Mesendoderm (in vitro differentiated cells): ENCODE results near the gene ST6GALNAC4.

Source experiments
- DNase-seq: peaks from one replicate; pipeline ENCODE4 v3.0.0; 2013
- H2AK5ac ChIP-seq: 2 replicates; pipeline ENCODE4 v1.6.1; 2013; ENCODE audit warnings: low read length, inconsistent platforms
- H2BK120ac ChIP-seq: 2 replicates; pipeline ENCODE4 v1.6.1; 2013; ENCODE audit warnings: low read depth, mild to moderate bottlenecking, low read length, moderate library complexity, mixed read lengths
- H2BK15ac ChIP-seq: replicated peaks from 2 replicates; pipeline ENCODE4 v1.6.1; 2013; ENCODE audit warnings: low read depth, mild to moderate bottlenecking, moderate library complexity
- H2BK5ac ChIP-seq: 2 replicates; pipeline ENCODE4 v1.6.1; 2013; ENCODE audit warnings: low read length, inconsistent platforms
- H3K18ac ChIP-seq: 2 replicates; pipeline ENCODE4 v1.6.1; 2013; ENCODE audit warnings: mild to moderate bottlenecking, low read length, mixed read lengths
- H3K23ac ChIP-seq: one replicate; pipeline ENCODE4 v1.6.1; 2013; ENCODE audit warnings: low read length
- H3K27ac ChIP-seq: 2 replicates; pipeline ENCODE4 v1.5.1; 2013; ENCODE audit warnings: low read depth, mild to moderate bottlenecking, inconsistent platforms, low read length, moderate library complexity
- H3K27me3 ChIP-seq: 2 replicates; pipeline ENCODE4 v1.6.1; 2013; ENCODE audit warnings: low read length, control low read depth, mild to moderate bottlenecking, inconsistent platforms; ENCODE audit not compliant: insufficient read depth, poor library complexity
- H3K36me3 ChIP-seq: 2 replicates; pipeline ENCODE4 v1.6.1; 2013; ENCODE audit warnings: low read length, inconsistent platforms; ENCODE audit not compliant: control insufficient read depth, insufficient read depth
- H3K4ac ChIP-seq: one replicate; pipeline ENCODE4 v1.6.1; 2013; ENCODE audit warnings: low read depth, mild to moderate bottlenecking, low read length, moderate library complexity
- H3K4me1 ChIP-seq: 2 replicates; pipeline ENCODE4 v1.6.1; 2013; ENCODE audit warnings: low read depth, low read length, inconsistent platforms; ENCODE audit not compliant: control insufficient read depth
- H3K4me2 ChIP-seq: 2 replicates; pipeline ENCODE4 v1.6.1; 2013; ENCODE audit warnings: low read length
- H3K4me3 ChIP-seq: 2 replicates; pipeline ENCODE4 v1.5.1; 2013; ENCODE audit warnings: mild to moderate bottlenecking, low read length
- H3K56ac ChIP-seq: one replicate; pipeline ENCODE4 v1.6.1; 2013; ENCODE audit warnings: low read length
- H3K79me1 ChIP-seq: 2 replicates; pipeline ENCODE4 v1.6.1; 2013; ENCODE audit warnings: low read length, inconsistent platforms
- H3K79me2 ChIP-seq: 2 replicates; pipeline ENCODE4 v1.6.1; 2013; ENCODE audit warnings: mild to moderate bottlenecking, low read length; ENCODE audit not compliant: control insufficient read depth, insufficient read depth
- H3K9ac ChIP-seq: 2 replicates; pipeline ENCODE4 v1.6.1; 2013; ENCODE audit warnings: low read length, inconsistent platforms
- H4K5ac ChIP-seq: one replicate; pipeline ENCODE4 v1.6.1; 2013; ENCODE audit warnings: low read length
- H4K8ac ChIP-seq: one replicate; pipeline ENCODE4 v1.6.1; 2013; ENCODE audit warnings: low read depth, mild to moderate bottlenecking, control low read depth, low read length, moderate library complexity
- WGBS: extraction: QIAGEN DNeasy Blood & Tissue Kit; methylation state at CpG from one replicate; pipeline ENCODE4 v1.1.7; 2013; ENCODE audit warnings: low lambda C conversion rate, missing lambda C conversion rate; ENCODE audit not compliant: insufficient coverage; ENCODE audit errors: extremely low coverage; 5-methylcytosine and 5-hydroxymethylcytosine counted together

Gene ST6GALNAC4

DNA sequence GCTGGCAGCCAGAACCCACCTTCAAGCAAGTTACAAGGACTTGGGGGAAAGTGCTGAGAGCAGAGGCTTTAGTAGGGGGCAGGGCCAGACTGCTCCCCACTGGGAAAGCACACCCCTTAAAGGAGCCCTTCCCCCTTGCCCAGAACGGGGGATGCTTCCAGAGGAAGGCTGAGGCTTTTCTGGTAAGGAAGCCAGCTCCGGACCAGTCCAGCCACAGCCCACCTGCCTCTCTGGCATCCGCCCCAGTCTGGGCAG is 25.0 kb upstream of the ST6GALNAC4 start:
- Histone ChIP-seq H3K56ac (no peak overlapping the region), H2AK5ac (no peak overlapping the region), H3K27ac (no peak overlapping the region), H4K5ac (no peak overlapping the region), H2BK120ac (no peak overlapping the region), H3K18ac (no peak overlapping the region), H2BK5ac (no peak overlapping the region), H3K4ac (no peak overlapping the region), H3K36me3 (peaks cover 2% of the 10 kb centered on the region), H3K9ac (no peak overlapping the region), H3K27me3 (no peaks in the 10 kb centered on the region), H3K4me3 (no peak overlapping the region), H3K4me1 (peaks cover under 1% of the 10 kb centered on the region), H2BK15ac (no peak overlapping the region), H3K23ac (no peak overlapping the region), H3K79me1 (peaks cover 4% of the 10 kb centered on the region), H3K79me2 (peaks cover 2% of the 10 kb centered on the region), H4K8ac (no peak overlapping the region), H3K4me2 (no peak overlapping the region)
- WGBS: no CpG with 5 or more reads among the region's 3 CpGs
- no peak for DNase-seq

GRCh38 chr9:127941062-127941960 is 24.5 kb upstream of the ST6GALNAC4 start:
- peaks cover 3% of the 10 kb centered on the region for H3K79me2 ChIP-seq
- peaks cover 5% of the 10 kb centered on the region for H3K4me1 ChIP-seq
- H4K5ac ChIP-seq: no peak overlapping the region
- no peak overlapping the region for H3K4me3 ChIP-seq
- DNase-seq: no peak
- no peak overlapping the region for H3K4ac ChIP-seq
- no CpG with 5 or more reads among the region's 18 CpGs for WGBS
- no peak overlapping the region for H3K27ac ChIP-seq
- H3K4me2 ChIP-seq: no peak overlapping the region
- no peak overlapping the region for H3K23ac ChIP-seq
- H2BK120ac ChIP-seq: no peak overlapping the region
- H3K27me3 ChIP-seq: no peaks in the 10 kb centered on the region
- no peak overlapping the region for H4K8ac ChIP-seq
- H3K18ac ChIP-seq: no peak overlapping the region
- no peak overlapping the region for H2BK15ac ChIP-seq
- H3K9ac ChIP-seq: no peak overlapping the region
- no peak overlapping the region for H2AK5ac ChIP-seq
- no peak overlapping the region for H3K56ac ChIP-seq
- peaks cover 2% of the 10 kb centered on the region for H3K36me3 ChIP-seq
- no peak overlapping the region for H2BK5ac ChIP-seq
- H3K79me1 ChIP-seq: peaks cover 10% of the 10 kb centered on the region

DNA sequence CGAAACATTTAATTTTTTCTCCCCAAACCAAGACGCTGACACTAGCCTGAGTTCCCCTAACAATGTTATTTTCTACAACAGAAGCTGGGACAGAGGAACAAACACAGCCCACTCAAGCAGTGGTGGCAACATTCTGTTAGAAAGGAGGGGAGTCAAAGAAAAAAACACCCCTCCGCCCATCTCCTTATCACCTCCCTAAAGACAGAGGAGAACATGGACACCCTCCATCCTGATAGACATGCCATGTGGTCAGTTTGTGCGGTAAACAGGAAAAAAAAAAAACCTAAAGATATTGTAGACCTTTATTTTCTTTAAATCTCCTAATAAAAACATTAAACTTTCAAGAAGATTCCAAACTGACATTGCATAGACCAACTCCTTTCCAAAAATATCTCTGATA is 23.8 kb upstream of the ST6GALNAC4 start:
- no CpG with 5 or more reads among the region's 4 CpGs for WGBS
- Histone ChIP-seq H3K4me2 (no peak overlapping the region), H3K27me3 (no peaks in the 10 kb centered on the region)

DNA sequence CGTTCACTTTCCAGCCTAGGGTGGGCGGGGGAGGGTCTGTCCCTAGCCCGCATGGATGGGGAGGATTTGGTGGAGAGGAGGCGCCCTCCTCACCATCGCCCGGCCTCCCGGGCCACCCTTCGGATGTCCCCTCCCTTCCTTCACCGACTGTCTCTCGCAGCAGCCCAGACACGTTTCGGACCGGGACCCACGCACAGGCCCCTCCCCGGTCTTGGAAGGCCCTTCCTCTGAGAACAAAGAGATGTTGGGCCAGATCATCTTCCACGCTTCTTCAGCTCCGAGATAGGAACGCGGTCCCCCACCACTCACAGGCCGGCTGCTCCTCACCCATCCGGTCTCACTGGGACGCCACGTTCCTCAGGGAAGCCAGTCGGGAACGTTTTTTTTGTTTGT is 21.5 kb upstream of the ST6GALNAC4 start:
- Histone ChIP-seq H3K27ac (peak overlapping the region; percentile 9), H3K79me2 (peaks cover 8% of the 10 kb centered on the region), H3K79me1 (peaks cover 19% of the 10 kb centered on the region), H2BK120ac (no peak overlapping the region), H2BK15ac (no peak overlapping the region), H3K27me3 (no peaks in the 10 kb centered on the region), H3K36me3 (peaks cover 4% of the 10 kb centered on the region), H3K4me1 (peaks cover 5% of the 10 kb centered on the region), H2AK5ac (no peak overlapping the region), H3K9ac (peak overlapping the region; percentile 67), H3K4me3 (peak overlapping the region; percentile 35), H3K4me2 (peak overlapping the region; percentile 85), H3K18ac (peak overlapping the region; percentile 31), H4K8ac (no peak overlapping the region), H3K23ac (no peak overlapping the region), H3K4ac (peak overlapping the region; percentile 67), H4K5ac (no peak overlapping the region), H3K56ac (peak overlapping the region; percentile 82), H2BK5ac (no peak overlapping the region)
- no CpG with 5 or more reads among the region's 25 CpGs for WGBS
- DNase-seq: peak; percentile 76

More for the DNA sequence above, 23.8 kb upstream of the ST6GALNAC4 start:
- Histone ChIP-seq H3K56ac (no peak overlapping the region), H4K8ac (no peak overlapping the region), H3K4me1 (peaks cover 5% of the 10 kb centered on the region), H3K18ac (no peak overlapping the region), H3K79me2 (peaks cover 8% of the 10 kb centered on the region), H2BK120ac (no peak overlapping the region), H3K79me1 (peaks cover 17% of the 10 kb centered on the region), H4K5ac (no peak overlapping the region), H3K27ac (no peak overlapping the region), H2BK15ac (no peak overlapping the region), H3K23ac (no peak overlapping the region), H3K4ac (no peak overlapping the region), H2BK5ac (no peak overlapping the region), H3K9ac (no peak overlapping the region), H3K36me3 (peaks cover 4% of the 10 kb centered on the region), H2AK5ac (no peak overlapping the region), H3K4me3 (no peak overlapping the region)
- DNase-seq: no peak

DNA sequence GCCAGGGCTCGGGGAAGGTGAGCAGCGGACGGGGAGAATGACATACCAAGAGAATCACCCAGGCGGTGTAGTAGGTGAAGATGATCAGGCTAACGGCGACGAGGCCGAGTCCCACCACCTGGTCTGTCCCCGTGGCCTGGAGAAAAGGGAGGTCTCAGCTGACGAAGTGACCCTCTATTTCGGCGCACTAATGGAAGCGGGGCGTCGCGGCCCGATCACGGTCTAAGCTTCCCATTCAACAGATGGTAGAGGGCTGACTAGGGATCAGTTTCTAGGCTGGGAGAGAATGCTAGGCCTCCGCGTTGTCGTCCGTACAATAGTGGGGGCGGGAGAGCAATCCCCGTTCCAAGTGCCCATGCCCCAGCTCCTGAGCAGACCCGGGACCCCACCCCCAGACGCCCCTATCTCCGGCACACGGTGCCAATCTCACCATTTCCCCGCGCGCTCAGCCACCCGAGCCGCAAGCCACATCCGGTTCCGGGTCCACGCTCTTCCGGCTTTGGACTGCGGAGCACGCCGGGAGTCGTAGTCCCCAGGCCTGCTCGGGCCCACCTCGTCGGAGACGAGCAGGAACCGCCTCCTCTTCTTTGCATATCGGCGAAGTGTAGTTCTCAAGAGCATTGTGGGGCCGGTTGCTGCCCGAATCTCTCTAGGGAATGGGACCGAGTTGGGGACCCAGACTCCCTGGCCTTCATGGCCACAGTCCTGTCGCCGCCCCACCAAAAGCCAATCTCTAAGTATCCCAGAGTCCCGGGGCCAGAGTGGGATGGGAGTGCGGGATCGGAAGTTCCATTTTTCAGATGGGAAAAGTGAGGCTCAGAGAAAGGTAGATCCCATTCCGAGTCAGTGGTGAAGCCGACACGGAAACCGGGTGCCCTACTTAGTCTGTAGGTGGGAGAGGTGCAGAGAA is 20.8 kb upstream of the ST6GALNAC4 start, which contains the start of gene DPM2:
TSS of gene DPM2 (minus strand) at position 467 of the 910 bp plus-strand sequence. CDS start at position 433, 34 bp downstream.
- H3K9ac ChIP-seq: peak within 1 kb of the TSS; percentile 85
- H3K23ac ChIP-seq: no peak within 1 kb of the TSS
- H2BK120ac ChIP-seq: no peak within 1 kb of the TSS
- H3K4me1 ChIP-seq: peaks cover 5% of the 10 kb centered on the region
- no peak within 1 kb of the TSS for H2BK15ac ChIP-seq
- H4K5ac ChIP-seq: no peak within 1 kb of the TSS
- H3K4me2 ChIP-seq: peak within 1 kb of the TSS; percentile 96
- H3K79me1 ChIP-seq: peaks cover 19% of the 10 kb centered on the region
- peak within 1 kb of the TSS; percentile 86 for H3K56ac ChIP-seq
- H3K27me3 ChIP-seq: no peaks in the 10 kb centered on the region
- H3K79me2 ChIP-seq: peaks cover 8% of the 10 kb centered on the region
- H2AK5ac ChIP-seq: peak within 1 kb of the TSS; percentile 12
- no CpG with 5 or more reads among the region's 60 CpGs for WGBS
- H3K18ac ChIP-seq: peak within 1 kb of the TSS; percentile 31
- H3K36me3 ChIP-seq: peaks cover 3% of the 10 kb centered on the region
- no peak within 1 kb of the TSS for H4K8ac ChIP-seq
- peak within 1 kb of the TSS; percentile 71 for H3K4me3 ChIP-seq
- DNase-seq: peak; percentile 96
- peak within 1 kb of the TSS; percentile 67 for H3K4ac ChIP-seq
- H2BK5ac ChIP-seq: no peak within 1 kb of the TSS
- H3K27ac ChIP-seq: peak within 1 kb of the TSS; percentile 9
